ENCODE data around the gene PRKD1.

DNA sequence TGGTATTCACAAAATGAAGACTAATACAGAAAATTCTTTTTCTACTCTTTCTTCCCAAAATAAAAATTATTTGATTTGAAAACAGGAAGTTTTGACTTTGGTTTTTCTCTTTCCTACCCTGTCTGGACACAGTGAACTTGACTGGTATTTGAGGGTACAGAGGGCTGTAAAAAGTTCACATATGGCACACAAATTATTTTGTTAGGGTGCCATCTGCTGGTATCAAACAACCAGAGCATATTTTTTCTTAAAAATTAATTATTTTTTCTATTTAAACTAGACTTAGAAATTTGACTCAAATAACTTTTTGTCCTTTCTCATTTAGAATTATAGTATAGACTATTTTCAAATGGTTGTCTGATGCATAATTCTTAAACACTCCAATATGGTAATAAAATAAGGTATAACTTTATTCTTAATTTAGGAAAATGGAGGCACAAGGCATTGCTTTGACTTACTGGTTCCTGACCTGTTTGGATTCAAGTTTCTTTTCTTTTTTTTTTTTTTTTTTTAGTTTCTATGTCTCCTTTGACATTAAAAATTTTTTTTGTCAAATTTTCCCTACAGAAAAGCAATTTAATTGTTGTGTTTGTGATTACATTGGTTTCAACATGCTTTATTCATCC lies 390.6 kb downstream of the PRKD1 start:
- TF ChIP-seq, protein P1, sequence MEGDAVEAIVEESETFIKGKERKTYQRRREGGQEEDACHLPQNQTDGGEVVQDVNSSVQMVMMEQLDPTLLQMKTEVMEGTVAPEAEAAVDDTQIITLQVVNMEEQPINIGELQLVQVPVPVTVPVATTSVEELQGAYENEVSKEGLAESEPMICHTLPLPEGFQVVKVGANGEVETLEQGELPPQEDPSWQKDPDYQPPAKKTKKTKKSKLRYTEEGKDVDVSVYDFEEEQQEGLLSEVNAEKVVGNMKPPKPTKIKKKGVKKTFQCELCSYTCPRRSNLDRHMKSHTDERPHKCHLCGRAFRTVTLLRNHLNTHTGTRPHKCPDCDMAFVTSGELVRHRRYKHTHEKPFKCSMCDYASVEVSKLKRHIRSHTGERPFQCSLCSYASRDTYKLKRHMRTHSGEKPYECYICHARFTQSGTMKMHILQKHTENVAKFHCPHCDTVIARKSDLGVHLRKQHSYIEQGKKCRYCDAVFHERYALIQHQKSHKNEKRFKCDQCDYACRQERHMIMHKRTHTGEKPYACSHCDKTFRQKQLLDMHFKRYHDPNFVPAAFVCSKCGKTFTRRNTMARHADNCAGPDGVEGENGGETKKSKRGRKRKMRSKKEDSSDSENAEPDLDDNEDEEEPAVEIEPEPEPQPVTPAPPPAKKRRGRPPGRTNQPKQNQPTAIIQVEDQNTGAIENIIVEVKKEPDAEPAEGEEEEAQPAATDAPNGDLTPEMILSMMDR (IDR thresholded peaks at IDR 0.05; ENCODE audit: borderline replicate concordance, extremely low read depth, low read length, poor library complexity, severe bottlenecking): peak; percentile 35
- no peak for TF ChIP-seq EZH2 (IDR thresholded peaks at IDR 0.05; ENCODE audit: borderline replicate concordance, low read depth, low read length, severe bottlenecking)

All from DND-41 (cell line).